GM20431 (cell line): Measurements from ENCODE around the gene CCDC117.
"Not testable (repeated sequence)": the region's sequence is repeated elsewhere in the genome, so short reads cannot be mapped to it uniquely, and the experiment has no call there.

Experiments
- in situ Hi-C: fragments of 300-500 bp; cut with MseI, MboI; formaldehyde crosslinking; loops from one replicate; pipeline ENCODE4 v1.15.0; 2020; ENCODE audit warnings: low sequenced_read_pairs; ENCODE audit not compliant: unreplicated experiment

CCDC117 gene

DNA sequence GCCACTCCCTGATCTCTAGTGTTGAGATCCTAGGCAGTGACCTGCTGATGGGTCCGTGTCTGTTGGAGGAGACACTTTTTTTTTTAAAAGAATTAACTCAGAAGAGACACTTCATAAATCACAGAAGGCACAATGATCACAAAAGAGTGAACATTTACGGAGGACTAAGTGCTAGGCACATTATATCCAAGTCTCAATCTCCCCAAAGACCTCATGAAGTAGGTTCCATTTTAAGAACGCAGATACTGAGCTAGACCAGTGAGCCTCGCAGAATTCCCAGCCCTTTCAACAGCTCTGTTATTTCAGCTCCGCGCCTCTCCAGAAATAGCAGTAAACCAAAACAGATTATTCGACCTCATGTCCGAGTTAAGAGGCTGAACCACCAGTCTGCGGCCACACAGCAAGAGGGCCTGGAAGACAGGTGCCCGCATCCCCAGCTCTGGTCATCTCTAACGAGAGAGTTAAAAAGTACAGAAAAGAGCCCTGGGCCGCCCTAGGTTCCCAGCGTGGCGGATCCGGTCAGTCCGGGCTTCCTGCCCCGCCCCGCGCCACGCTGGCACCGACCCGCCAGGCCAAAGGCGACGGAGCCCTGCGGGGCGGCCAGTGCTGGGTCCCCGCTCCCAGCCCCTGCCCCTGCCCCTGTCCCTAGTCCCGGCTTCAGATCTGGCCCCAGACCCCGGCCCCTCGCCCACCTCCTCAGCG lies 27.3 kb downstream of the CCDC117 start:
- in situ Hi-C loops, result no loop called here

DNA sequence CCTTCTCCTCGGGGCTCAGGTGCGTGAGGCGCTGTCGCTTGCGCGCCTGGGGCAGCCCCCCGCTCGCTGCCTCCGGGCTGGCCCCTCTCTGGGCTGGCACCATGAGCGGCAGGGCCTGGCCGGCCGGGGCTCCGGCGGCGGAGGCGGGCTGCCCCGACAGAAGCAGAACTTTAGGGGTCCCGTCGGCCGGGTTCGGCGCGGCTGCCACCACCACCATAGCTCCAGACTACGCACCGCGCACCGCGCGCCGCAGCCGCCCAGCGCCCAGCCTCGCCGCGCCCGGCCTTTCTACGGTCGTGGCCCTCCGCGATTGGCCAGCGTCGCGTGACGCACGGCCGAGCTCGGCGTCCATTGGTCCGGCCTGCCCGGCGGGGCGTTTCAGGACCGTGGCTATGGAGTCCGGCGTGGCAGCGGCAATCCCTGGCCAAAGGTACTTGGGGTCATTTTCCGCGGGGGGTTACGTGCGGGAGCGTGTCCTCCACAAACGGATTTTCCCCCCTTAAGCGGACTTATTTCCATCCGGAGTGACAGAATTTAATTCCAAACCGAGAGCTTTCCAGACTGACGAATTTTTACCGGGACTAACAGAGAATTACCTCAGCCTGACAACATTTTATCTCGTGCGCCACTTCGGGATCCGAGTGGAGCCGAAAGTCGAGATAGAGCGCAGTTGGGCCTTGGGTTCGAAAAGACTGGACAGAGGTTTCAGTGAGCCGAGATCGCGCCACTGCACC lies 28.0 kb downstream of the CCDC117 start, which contains the start of gene XBP1:
Gene XBP1, minus strand, starts transcription at position 262 of the 734 bp plus-strand sequence.
- in situ Hi-C loops, result no loop called here

DNA sequence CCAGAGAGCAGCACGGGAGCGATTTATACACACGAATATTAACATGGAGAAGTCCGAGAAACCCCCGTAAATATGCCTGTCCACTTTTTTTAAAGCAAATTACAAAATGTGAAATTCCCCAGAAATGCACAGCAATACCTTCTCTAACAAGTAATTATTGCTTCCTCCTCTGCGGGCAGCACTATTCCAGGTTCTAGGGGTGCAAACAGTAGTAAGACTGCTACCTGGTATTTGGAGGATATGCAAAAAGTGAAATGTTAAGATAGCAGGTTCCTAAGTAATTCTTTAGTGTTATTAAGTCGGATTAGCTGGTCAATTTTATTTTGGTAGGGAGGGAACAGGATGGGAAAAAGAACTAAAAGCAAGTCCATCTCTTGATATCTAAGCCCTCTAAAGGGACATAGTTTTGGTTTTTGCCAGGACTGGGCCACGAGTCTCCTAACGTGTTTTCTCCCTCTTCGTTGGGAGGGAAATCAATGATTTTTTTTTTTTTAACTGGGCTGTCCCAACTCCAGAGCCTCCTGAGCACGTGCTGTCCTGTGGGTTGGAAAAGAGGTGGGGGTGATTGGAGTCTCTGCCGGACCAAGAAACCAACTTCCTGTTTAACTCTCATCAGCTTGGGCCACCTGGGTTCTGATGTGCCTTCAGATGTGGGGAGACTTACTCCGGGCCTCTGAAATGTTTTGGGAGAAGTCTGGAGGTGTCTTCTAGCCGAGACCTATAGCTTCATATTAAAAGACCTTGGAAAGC lies 29.5 kb downstream of the CCDC117 start:
- in situ Hi-C loops, result no loop called here

DNA sequence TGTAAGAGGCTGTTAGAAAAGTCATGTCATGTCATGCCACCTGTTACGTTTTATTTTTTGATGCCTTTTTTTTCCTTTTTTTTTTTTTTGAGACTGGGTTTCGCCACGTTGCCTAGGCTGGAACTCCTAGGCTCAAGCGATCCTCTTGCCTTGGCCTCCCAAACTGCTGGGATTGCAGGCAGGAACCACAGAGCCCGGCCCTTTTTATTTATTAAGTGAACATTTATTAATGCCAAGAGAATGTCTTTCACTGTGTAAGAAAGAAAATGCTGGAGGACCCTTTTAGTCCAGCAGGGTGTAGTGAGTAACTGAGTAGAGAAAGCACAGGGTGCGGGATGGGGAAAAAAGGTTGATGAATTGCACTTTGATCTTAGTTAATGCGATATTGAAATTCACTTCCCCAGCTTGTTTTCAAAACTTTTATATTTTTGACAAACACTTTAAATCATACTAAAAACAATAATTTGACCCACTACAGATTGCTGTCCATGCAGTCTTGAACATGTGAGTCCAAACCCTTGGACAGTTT lies 30.2 kb downstream of the CCDC117 start:
- in situ Hi-C loops, result no loop called here

DNA sequence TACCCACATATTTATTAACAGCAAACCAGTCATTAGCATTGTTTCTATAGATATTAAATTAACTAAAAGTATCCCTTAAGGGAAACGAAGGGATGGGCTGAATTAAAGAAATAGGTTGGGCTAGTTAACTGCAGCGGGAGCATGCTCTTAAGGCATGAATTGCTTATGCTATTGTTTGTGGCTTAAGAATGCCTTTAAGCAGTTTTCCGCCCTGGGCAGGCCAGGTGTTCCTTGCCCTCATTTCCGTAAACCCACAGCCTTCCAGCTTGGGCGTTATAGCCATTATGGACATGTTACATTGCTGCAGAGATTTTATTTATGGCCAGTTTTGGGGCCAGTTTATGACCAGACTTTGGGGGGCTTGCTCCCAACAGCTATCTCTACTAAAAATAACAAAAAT lies 32.9 kb downstream of the CCDC117 start:
- in situ Hi-C loops, result not testable (repeated sequence)

DNA sequence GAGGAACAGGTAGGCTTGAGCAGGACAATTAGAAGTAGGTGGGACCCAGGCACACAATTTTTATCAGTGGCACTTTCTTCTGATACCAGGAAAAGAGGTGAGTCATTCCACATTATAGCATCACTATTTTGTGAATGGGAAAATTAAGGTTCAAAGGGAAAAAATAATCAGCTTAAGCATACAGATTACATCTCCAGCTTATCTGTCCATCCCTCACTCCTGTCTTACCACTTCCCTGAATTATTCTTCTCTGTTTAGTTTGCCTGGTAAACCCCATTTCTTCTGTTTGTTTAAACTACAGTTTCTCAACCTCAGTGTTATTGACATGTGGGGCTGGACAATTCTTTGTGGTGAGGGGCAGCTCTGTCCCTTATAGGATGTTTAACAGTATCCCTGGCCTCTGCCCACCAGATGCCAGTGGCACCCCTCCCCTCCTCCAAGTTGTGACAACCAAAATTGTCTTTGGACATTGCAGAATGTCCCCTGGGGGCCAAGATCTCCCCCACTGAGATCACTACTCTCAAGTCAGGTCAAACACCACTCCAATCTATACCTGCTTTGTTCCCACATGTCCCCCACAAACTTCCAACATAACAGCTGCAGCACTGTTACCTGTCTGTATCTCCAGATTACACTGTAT lies 36.3 kb downstream of the CCDC117 start:
- in situ Hi-C loops, result no loop called here

DNA sequence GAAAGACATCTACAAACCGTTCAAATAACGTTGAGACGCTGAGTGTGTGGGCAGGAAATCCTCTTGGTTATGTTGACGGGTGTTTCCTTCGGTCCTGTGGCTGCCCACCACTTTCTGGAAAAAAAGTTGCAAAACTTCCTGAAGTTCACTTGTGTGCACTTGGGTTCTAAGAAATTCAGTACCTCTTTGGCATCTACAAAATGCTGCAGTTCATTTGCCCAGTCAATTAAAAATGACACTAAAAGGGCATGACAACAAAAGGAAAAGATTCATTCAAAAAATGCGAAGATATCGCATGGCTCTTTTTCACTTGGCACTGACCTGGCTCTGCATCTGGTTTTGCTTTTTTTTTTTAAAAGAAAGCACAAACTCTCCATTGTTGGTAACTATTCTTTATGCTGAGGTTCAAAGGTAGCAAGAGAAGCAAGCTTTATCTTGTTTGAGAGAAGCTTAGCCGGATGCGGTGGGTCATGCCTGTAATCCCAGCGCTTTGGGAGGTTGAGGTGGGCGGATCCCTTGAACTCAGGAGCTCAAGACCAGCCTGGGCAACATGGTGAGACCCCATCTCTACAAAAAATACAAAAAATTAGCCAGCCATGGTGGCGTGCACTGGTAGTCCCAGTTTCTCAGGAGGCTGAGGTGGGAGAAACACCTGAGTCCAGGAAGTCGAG lies 38.5 kb downstream of the CCDC117 start:
- in situ Hi-C loops, result no loop called here

DNA sequence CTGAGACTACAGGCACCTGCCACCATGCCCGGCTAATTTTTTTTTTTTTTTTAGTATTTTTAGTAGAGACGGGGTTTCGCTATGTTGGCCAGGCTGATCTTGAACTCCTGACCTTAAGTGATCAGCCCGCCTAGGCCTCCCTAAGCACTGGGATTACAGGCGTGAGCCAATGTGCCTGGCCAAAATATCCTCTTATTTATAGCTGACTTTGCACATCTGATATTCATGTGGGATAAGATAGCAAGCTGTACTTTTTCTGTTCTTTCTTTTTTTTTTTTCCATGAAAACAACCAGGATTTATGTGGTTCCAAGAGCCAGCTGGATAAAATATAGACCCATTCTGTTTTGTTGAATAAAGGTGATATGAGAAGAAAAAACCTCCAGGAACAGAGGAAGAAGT lies 40.0 kb downstream of the CCDC117 start:
- in situ Hi-C loops, result no loop called here

DNA sequence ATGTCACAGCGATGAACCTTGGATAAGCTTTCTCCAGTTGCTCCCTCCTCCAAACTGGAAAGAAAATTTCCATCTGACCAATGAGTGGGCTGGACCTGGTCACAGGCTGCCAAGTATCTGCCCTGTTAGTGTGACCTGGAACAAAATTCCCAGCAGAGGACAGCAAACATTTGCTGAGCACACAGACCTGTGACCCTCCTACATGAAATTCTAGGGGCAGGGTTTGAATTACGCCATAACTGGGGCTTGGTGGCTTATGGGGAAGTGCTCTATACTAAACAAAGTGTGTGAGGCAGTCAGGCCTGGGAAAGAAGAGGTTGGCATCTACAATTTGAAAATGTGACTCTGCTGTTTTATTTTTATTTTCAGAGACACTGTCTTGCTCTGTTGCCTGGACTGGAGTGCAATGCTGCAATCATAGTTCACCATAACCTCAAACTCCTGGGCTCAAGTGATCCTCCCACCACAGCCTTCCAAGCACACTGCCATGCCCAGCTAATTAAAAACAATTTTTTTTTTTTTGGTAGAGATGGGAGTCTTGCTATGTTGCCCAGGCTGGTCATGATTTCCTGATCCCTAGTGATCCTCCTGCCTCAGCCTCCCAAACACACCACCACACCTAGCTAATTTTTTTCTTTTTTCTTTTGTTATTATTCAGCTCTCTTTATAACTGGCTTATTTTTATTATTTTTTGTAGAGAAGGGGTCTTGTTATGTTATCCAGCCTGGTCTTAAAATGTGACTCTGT lies 41.5 kb downstream of the CCDC117 start:
- in situ Hi-C loops, result no loop called here

DNA sequence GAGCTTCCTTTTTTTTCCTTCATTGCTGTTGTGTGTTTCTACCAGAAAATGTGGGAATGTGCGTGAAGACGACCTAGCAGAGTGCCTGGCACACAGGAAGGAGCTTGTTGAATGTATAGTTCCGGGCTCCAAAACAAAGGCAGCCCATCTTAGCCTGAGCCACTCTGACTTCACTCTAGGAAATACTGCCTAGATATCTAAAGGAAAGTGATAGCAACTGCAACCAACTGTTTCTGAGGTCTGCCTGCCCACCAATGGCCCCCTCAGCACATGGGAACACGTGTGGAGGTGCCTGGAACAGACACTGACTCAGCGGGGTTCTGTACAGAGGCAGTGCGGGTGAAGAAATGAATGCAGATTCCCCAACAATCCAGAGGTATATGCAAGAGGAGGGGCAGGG lies 42.6 kb downstream of the CCDC117 start:
- in situ Hi-C loops, result no loop called here

DNA sequence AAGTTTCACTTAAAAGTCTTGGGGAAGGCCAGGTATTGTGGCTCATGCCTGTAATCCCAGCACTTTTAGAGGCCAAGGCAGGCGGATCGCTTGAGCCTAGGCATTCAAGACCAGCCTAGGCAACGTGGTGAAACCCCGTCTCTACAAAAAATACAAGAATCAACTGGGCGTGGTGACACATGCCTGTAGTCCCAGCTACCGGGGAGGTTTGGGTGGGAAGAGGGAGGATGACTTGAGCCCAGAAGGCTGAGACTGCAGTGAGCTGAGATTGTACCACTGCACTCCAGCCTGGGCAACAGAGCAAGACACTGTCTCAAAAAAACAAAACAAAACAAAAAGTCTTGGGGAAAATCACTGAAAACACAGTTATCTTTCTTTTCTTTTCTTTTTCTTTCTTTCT lies 43.2 kb downstream of the CCDC117 start:
- in situ Hi-C loops, result no loop called here

DNA sequence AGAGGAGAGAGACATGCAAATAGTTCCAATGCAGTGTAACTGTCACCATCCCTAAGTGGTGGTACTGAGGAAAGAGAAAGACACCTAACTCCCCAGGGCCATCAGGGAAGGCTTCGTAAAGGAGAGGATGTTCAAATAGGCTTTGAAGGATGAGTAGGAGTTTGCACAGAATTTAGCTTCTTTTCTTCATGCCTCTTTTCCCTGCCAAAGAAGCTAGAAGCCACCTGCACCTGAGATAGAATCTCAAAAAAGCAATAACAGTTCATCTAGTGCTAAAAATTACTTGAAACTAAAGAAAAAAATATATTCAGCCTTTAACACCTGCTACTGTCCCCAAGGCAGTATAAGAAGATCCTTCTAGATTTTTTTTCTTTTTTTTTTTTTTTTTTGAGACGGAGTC lies 44.6 kb downstream of the CCDC117 start:
- in situ Hi-C loops, result no loop called here

DNA sequence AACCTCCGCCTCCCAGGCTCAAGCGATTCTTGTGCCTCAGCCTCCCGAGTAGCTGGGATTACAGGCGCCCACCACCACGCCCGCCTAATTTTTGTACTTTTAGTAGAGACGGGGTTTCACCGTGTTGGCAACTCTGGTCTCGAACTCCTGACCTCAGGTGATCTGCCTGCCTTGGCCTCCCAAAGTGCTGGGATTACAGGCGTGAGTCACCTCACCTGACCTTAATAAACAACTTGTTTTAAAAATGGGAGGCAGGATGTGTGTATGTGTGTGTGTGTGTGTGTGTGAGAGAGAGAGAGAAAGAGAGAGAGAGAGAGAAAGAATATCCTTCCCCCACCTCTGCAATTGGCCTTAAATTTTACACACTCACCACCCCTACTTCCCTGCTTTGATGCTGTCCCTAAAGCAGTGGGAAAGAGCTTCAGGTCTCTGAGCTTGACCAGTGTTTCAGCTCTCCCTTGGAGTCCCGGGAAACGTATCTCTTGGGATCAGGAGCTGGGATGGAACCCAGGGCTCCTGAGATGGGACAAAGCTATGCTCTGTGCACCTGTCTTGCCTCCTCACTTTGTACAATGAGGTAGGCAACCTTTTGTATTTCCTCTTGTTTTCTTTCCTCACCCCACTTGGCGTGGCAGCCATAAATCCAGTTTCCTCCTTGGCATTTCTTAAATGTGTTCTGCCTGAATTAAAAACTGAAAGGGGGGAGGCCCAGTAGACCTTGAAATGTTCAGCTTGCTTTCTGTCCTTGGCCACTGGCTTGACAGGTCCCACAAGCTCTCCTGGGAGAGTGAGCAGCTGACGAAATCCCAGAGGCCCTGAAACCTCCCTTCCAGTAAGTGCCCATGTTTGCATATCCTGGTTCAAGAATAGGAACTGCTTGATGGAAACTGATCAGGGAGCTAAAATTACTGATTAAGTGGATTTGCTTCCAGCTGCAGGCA lies 45.7 kb downstream of the CCDC117 start:
- in situ Hi-C loops, result no loop called here

DNA sequence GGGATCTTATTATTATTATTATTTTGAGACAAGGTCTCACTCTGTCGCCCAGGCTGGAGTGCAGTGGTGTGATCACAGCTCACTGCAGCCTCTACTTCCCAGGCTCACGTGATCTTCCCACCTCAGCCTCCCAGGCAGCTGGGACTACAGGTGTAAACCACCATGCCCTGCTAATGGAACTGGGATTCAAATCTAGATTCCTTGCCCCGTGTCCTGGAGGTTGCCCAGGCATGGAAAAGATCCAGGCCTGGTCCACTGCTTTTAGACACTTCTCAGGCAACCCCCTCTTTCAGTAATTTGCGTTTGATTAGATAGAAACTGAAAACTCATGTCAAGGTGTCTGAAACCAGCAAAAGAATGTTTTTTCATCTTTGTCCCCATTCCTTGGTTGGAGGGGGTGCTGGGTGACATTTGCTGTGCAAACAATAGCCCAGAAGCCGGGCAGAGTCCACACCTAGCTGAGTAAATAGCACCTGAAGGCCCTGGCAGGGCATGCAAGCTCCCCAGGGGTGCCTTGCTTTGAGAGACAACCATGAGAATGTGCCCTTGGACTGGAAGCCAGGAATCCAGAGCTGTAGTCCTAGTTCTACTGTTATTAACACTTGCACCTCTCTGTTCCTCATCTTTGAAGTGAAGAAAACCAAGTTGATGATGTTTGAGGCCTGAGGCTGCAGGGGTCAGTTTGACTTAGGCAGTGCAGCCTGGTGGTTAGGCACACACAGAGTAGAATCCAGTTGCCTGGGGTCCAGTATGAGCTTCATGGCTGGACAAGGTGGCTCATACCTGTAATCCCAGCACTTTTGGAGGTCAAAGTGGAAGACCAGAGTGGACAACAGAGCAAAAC lies 47.0 kb downstream of the CCDC117 start:
- in situ Hi-C loops, result no loop called here

DNA sequence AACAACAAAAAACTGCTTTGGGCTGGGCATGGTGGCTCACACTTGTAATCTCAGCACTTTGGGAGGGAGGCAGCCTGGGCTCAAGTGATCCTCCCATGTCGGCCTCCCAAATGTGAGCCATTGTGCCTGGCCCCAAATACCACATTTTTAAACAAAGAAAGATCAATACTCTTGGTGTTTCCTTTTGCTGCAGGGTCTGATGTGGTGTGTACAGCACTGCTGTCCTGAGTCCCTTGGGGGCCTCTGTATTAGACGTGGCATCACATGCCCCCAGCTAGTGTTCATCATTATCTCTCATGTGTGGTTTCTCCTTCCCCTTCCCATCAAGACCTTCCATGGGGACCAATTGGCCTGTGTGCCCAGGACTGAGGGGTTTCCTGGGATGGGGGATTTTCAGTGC lies 48.4 kb downstream of the CCDC117 start:
- in situ Hi-C loops, result no loop called here

DNA sequence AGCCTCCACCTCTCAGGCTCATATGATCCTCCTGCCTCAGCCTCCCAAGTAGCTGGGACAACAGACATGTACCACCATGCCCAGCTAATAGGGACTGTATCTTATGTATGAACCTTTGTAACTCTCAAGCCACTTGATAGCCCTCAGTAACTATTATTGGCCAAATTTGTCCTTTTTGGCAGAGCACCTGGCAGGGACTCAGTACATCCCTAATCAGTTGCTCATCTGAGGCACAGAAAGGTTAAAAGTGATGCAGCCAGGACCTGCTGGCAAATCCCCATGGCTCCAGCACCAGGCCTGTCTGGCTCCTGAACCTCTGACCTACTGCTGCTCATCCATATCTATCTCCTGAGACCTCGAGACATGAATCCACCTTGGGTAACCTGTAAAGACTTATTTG lies 49.0 kb downstream of the CCDC117 start:
- in situ Hi-C loops, result no loop called here

DNA sequence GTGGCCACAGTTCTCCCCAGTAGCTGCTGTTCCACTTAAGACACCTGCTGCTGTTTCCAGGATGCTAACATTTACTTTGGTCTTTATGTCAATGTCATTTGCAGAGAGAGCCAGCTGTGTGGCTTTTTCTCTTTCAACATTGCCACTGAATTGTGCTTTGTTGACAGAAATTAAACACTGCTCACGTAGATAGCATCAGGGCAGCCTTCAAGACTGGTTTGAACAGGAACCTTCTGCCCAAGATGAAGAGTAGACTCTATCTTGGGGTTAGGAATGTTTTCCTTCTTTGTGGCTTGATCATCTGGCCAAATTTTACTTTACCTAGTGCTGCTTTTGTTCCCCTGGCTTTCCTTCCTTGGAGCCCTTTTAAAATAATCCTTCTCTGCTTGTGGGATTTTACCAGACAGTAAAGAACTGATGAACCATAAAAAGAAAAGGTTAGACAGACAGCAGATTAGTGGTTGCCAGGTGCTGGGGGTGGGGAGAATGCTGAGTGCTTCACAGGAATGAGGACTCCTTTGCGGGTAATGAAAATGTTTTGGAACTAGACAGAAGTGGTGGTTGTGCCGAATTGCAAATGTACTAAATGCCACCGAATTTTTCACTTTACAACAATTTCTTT lies 50.5 kb downstream of the CCDC117 start:
- in situ Hi-C loops, result no loop called here
